Measurements from ENCODE around the gene MINDY4. TPM values are rescaled to one million over a fixed set of nuclear protein-coding genes. Genes with fewer than 3 reads are reported as not detected.

Gene MINDY4
- total and polyA plus RNA-seq, 9 donors = 6.9 to 30.3 (median 18.2) TPM

GRCh38 chr7:30867483-30867882 lies 96.3 kb downstream of the MINDY4 start:
- H3K4me1 ChIP-seq (ENCODE audit: insufficient read depth) = peaks cover 6% of the 10 kb centered on the region

GRCh38 chr7:30869794-30870611 lies 98.8 kb downstream of the MINDY4 start:
- TF ChIP-seq POLR2A (IDR thresholded peaks at IDR 0.05) (no peak), EP300 (IDR thresholded peaks at IDR 0.05) (no peak)
- TF ChIP-seq, protein P1, sequence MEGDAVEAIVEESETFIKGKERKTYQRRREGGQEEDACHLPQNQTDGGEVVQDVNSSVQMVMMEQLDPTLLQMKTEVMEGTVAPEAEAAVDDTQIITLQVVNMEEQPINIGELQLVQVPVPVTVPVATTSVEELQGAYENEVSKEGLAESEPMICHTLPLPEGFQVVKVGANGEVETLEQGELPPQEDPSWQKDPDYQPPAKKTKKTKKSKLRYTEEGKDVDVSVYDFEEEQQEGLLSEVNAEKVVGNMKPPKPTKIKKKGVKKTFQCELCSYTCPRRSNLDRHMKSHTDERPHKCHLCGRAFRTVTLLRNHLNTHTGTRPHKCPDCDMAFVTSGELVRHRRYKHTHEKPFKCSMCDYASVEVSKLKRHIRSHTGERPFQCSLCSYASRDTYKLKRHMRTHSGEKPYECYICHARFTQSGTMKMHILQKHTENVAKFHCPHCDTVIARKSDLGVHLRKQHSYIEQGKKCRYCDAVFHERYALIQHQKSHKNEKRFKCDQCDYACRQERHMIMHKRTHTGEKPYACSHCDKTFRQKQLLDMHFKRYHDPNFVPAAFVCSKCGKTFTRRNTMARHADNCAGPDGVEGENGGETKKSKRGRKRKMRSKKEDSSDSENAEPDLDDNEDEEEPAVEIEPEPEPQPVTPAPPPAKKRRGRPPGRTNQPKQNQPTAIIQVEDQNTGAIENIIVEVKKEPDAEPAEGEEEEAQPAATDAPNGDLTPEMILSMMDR (IDR thresholded peaks at IDR 0.05) = no peak
- no peak for DNase-seq
- H3K27me3 ChIP-seq = no peaks in the 10 kb centered on the region
- H3K4me3 ChIP-seq = no peak overlapping the region
- intact Hi-C loops (cut with DNase I) = no loop called here
- no peak overlapping the region for H3K27ac ChIP-seq
- no peaks in the 10 kb centered on the region for H3K9me3 ChIP-seq
- 70 to 74% (median 71%) methylated on average over 13 of the region's 13 CpGs for WGBS, 3 donors
- H3K4me1 ChIP-seq (ENCODE audit: insufficient read depth) = no peaks in the 10 kb centered on the region
- no peaks in the 10 kb centered on the region for H3K36me3 ChIP-seq

More at GRCh38 chr7:30867483-30867882, 96.3 kb downstream of the MINDY4 start:
- no peak overlapping the region for H3K4me3 ChIP-seq
- no peak for DNase-seq
- no peaks in the 10 kb centered on the region for H3K9me3 ChIP-seq
- WGBS, 3 donors = 89 to 100% (median 89%) methylated on average over 1 of the region's 1 CpG
- intact Hi-C loops (cut with DNase I) = no loop called here
- TF ChIP-seq POLR2A (IDR thresholded peaks at IDR 0.05) (no peak), EP300 (IDR thresholded peaks at IDR 0.05) (no peak)
- TF ChIP-seq, protein P1 (IDR thresholded peaks at IDR 0.05) = no peak
- no peaks in the 10 kb centered on the region for H3K27me3 ChIP-seq
- H3K36me3 ChIP-seq = no peaks in the 10 kb centered on the region
- H3K27ac ChIP-seq = no peak overlapping the region

GRCh38 chr7:30870821-30871518 lies 99.8 kb downstream of the MINDY4 start:
- no peaks in the 10 kb centered on the region for H3K27me3 ChIP-seq
- no peak overlapping the region for H3K4me3 ChIP-seq
- no peak overlapping the region for H3K27ac ChIP-seq
- intact Hi-C loops (cut with DNase I) = no loop called here
- DNase-seq = no peak
- WGBS, 3 donors = 78 to 85% (median 82%) methylated on average over 8 to 10 of the region's 10 CpGs
- no peaks in the 10 kb centered on the region for H3K36me3 ChIP-seq
- TF ChIP-seq, protein P1 (IDR thresholded peaks at IDR 0.05) = no peak
- TF ChIP-seq EP300 (IDR thresholded peaks at IDR 0.05) = no peak
- no peak for TF ChIP-seq POLR2A (IDR thresholded peaks at IDR 0.05)
- no peaks in the 10 kb centered on the region for H3K4me1 ChIP-seq (ENCODE audit: insufficient read depth)
- H3K9me3 ChIP-seq = no peaks in the 10 kb centered on the region

DNA sequence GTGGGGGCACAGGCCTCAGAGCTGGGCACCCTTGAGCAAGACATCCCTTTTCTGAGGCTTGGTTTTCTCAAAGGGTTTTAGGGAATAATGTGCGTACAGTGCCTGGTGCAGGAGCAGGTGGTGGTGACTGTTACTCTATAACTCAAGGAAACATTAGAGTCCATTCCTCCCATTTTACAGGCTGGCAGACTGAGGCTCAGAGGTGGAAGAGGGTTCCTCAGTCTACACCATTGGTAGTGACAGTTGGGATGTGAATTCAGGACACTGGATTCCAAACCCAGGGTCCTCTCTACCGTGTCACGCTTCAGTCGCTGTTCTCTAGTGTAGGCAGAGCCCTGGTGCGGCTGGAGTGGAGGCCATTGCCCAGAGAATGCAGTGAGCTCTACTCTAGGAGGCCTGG lies 100.4 kb downstream of the MINDY4 start:
- Histone ChIP-seq H3K4me3 (no peak overlapping the region), H3K9me3 (no peaks in the 10 kb centered on the region), H3K27ac (no peak overlapping the region), H3K4me1 (ENCODE audit: insufficient read depth) (no peaks in the 10 kb centered on the region), H3K27me3 (no peaks in the 10 kb centered on the region), H3K36me3 (no peaks in the 10 kb centered on the region)
- DNase-seq = no peak
- no peak for TF ChIP-seq POLR2A (IDR thresholded peaks at IDR 0.05)
- TF ChIP-seq, protein P1 (IDR thresholded peaks at IDR 0.05) = no peak
- TF ChIP-seq EP300 (IDR thresholded peaks at IDR 0.05) = no peak
- whole genome bisulfite sequencing, 3 donors = 97 to 99% (median 98%) methylated on average over 5 of the region's 5 CpGs
- intact Hi-C loops (cut with DNase I) = no loop called here
